ENCODE data around the gene ZFAND6.

DNA sequence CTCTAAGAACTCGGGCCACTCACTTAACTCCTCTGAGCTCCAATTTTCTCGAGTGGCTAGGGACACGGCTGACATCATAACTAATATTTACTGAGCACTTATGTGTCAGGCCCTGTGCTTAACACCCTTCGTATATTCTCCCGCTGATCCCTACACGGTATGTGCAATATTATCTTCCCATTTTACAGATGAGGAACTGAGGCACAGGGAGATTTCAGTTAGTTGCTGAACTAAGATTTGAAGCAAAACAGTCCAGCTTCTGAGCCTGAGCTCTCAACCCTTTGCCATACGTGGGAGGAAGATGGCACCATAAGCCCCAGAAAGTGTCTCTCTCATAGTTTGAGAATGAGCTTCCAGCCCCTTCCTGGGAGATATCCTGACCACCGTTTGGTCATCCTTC, 112.9 kb downstream of the ZFAND6 start:
- TF ChIP-seq, protein P1, sequence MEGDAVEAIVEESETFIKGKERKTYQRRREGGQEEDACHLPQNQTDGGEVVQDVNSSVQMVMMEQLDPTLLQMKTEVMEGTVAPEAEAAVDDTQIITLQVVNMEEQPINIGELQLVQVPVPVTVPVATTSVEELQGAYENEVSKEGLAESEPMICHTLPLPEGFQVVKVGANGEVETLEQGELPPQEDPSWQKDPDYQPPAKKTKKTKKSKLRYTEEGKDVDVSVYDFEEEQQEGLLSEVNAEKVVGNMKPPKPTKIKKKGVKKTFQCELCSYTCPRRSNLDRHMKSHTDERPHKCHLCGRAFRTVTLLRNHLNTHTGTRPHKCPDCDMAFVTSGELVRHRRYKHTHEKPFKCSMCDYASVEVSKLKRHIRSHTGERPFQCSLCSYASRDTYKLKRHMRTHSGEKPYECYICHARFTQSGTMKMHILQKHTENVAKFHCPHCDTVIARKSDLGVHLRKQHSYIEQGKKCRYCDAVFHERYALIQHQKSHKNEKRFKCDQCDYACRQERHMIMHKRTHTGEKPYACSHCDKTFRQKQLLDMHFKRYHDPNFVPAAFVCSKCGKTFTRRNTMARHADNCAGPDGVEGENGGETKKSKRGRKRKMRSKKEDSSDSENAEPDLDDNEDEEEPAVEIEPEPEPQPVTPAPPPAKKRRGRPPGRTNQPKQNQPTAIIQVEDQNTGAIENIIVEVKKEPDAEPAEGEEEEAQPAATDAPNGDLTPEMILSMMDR (IDR thresholded peaks at IDR 0.05): no peak
- no peak for TF ChIP-seq POLR2A (IDR thresholded peaks at IDR 0.05)

Measured in thyroid gland (tissue), 4 donors.